ENCODE results near the gene NUAK1.

Gene NUAK1

DNA sequence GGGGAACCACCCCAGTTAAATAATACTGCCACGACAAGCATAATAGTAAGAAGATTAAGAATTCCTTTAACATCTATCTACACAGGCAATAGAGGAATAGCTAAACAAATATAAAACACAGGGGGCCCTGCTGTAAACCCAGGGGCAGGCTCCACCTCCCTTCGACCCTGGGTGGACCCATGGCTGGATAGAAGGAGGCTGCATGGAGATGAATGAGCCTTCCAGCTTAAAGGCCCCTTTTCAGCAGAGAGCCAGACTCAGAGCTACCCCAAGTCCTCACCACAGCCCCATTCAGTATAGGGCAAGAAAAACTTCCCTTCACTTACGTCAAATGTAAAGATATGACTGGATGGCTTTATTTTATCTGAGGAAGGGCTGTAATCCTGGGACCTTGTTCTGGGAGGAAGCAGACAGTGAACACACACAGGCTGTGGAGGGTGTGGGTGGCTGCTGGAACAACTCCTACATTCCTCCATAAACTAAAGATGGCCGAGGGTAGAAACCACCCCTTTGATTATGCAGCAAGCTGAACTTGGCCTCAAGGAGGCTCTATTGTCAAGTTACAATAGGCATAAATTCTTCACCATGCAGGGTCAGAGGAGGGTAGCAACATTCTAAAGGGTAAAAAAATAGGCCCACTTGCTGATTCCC lies 30.4 kb downstream of the NUAK1 start:
- DNase-seq: no peak

DNA sequence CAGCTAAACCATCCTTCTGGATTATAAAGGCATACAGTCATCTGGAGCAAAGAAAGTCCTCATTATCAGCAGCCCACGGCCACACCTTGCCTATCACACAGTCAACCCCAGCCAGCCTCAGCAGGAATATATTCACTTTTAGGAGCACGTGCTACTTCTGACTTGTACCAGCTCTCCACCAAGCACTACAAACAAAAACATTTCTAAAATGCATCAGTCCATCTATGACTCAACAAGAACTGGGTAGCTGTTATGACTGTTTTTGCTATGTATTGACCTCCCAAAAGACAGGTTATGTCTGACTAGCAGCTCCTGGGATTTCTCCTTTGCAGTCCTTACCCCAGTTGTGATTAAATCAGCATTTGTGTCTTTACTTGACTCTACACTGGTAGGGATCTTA lies 31.2 kb downstream of the NUAK1 start:
- no peak for DNase-seq

DNA sequence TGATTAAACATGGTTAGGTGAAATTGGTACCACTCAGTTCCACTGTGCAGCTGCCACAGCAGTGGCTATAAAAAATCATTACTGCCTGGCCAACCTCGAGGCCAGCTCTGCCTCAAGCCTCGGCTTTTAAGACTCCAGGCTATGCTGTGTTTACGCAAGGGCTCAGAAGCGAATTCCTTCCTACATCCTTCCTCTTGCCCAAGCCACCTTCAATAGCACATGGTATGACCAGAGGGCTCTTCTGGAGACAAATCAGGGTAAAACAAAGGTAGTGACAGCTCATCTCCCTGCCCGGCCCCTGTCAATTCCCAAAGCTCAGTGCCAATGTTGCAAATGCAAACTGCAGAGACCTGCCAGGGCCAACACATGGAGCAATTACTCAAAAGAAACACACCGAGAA lies 31.9 kb downstream of the NUAK1 start:
- DNase-seq: no peak

DNA sequence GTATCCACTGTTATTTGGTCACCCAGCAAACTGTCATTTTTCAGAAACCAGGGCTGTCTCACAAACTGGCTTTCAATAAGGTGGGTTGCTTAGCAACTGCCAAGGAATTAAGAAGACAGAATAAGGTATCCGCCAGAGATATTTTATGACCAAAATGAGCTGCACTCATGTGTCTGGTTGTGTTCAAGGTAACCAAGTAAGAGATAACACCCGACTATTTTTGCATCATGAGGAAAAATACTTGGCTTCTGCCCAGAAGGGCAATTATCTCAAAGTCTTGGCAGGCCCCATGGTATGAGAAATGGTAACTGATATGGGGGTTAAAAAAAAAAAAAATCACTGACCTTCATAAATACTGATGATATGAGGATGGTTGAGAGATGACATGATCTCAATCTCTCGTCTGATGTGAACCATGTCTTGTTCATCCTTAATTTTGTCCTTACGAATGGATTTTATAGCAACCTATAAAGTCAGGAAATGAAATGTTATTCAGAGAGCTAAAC lies 32.6 kb downstream of the NUAK1 start:
- DNase-seq: no peak

DNA sequence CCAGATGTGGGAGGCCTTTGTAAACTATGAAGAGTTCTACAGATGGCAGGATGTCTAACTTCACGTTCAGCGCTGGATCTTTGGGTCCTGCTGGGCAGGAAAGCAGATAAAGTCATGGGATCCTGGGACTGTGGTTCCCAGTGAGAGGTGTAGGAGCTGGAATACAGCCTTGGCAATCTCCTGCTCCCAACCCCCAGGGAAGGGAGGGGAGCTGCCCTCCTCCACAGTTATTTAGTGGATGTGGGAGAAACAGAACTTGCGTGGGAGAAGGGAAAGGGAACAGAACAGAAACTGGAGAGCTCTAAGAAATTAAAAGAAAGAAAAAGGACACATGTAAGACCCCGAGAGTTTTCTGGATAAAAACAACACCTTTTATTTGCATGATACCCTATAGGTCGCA lies 37.0 kb downstream of the NUAK1 start:
- no peak for DNase-seq

DNA sequence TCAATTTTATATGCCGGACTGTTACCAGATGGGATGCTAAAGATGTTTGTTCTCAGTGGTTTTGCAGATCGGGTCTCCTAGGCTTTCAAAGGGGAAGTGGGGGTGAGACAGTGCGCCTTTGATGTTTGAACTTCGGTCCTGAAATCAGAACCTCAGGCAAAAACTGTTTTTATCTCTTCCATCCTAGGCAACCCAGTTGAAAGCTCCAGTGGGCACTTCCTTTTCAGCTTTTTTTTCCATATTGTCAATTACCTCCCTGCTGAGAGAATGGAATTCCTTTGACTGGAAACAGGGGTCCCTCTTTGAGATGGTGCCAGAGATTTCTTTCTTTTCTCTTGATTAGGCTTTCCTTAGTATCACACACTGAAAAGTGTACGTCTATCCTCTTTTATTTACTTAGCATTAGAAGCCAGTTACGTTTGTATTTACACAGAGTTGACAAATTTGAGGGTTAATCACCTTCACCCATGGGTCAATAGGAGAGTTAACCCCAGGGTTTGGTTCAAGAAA lies 40.0 kb downstream of the NUAK1 start:
- DNase-seq: no peak

DNA sequence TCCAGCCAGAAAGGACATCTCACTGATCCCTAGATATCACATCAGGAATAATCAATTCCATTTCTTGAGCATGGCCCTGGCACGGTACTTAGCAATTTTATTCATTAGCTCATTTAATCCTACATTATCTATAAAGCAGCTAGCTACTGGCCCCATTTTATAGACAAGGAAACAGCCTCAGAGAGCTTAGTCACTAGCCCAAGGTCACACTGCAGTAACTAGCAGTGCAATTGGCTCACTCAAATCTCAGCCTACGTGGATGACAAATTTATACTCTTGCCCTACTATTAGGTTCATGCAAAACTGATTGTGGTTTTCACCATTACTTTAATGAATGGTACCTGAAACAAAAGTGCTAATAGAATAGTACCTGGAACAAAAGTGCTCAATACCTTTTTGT lies 41.7 kb downstream of the NUAK1 start:
- DNase-seq: no peak

DNA sequence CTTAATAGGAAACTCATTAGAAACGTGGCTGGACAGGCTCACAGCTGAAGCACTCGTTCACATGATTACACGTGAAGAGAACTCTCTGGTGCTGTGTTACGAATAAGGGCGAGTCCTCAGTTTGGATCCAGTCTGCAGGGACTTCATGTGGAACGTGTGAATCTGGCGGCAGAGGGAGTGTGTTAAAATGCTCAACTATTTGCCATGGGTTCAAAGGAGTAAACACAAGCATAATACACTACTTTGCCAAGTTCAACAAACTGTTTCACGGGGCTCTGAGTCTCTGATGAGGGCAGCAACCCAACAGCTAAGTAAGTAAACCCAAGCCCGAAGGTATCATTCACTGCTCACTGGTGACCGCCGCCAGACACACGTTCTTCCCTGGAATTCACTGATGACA lies 42.4 kb downstream of the NUAK1 start:
- no peak for DNase-seq

DNA sequence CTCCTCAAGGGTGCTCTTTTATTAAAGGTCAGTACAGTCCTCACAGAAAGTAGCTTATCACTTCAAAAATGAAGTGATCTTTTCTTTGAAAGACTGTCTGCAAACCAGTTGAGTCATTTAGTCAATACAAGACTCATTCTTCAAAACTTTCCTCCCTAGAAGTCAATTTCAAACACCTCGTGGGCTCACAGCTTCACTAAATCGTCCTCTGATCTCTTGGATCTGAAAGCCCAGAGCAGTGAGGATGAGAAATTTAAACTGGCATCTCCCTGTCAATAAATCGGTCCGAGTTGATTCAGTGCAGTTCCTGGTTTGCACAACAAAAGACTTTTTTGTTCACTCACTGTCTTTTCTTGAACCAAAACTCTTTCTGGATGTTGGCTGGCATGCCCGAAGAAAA lies 44.5 kb downstream of the NUAK1 start:
- DNase-seq: no peak

DNA sequence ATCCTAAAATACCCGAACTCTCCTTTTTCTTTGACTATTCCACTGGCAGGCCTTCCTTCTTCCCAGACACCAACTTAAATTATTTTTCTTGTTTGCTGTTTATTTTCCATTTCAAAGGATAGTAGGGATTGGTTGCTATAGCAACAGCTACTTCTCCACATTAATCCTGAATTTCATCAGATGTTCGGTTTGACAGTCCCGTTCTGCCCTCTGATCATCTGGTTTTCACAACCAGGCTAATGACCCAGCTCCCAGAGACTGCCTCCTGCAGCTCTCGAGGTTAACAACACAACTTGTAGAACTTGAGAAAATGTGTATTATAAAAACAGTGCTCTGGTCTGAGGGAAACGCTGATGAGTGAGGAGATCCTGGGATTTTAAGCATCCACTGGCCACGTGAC lies 45.5 kb downstream of the NUAK1 start:
- DNase-seq: no peak

DNA sequence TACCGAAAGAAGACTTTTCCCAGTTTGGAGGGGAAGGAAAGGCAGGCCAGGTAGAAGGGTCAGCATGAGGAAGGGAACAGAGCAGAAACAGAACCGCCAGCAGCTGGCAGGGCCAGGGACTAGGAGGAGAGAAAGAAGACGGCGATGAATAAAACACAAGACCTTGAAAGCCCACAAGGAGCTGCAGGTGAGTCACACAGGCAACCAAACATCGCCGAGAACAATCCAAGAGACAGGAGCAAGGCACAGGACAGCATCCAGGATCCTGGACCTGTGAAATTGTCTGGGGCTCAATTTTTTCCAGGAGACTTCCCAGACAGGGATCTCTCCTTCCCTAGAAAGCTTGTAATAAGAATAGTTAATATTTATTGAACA lies 47.3 kb downstream of the NUAK1 start:
- DNase-seq: no peak

DNA sequence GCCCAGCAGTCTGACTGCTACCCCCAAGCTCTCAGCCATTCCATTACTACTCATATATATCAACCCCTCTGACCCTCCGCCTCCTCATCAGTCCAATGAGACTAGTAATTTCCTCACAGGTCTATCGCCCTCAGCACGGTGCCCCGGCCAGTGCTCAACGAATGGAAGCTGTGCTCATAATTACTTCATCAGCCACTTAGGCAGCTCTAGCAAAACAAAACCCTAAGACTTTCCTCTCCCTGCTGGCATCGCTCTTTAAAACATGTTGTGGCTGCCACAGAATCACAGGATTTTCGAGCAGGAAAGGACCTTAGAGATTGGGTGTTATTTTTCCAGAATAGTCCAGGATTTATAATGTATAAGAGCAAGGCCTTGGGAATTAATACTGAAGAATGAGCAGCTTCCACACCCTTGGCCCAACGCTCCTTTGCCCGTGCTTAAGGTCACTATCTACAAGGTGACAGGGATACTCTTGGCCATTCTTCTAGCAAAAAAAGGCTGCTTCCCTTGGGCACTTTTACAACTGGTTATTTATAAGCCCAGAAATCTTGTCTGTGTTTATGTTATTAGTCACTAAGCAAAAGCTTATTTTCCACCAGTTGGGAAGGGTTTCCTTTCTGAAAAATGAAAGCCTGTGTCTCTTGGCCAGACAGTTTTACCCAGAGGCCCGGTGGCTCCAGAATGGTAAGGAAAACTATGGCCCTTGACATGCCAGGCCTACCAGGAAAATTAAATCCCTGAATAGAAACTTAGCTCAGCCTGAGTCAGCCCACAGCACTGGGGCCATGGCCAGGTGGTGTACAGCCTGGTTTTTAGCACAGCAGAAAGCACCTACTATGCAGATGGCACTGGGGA lies 47.9 kb downstream of the NUAK1 start:
- DNase-seq: no peak

DNA sequence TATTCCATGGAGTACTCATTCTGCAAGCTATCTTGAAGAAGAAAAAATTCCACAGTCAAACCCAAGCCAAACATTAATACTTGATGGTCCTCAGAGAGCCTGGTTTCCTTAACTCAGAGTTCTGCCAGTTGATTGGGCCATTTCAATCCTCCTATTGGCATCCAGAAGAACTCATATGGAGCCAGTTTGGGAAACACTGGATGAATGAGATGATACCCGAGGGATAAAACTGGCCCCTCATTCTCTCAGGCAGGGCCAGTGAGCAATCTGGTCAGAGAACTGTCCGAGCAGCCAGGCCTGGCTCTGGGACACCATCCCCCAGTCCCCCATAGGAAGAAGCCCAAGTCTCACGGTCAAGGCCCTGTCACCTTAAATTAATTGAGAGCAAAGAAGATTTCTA lies 48.8 kb downstream of the NUAK1 start:
- no peak for DNase-seq

DNA sequence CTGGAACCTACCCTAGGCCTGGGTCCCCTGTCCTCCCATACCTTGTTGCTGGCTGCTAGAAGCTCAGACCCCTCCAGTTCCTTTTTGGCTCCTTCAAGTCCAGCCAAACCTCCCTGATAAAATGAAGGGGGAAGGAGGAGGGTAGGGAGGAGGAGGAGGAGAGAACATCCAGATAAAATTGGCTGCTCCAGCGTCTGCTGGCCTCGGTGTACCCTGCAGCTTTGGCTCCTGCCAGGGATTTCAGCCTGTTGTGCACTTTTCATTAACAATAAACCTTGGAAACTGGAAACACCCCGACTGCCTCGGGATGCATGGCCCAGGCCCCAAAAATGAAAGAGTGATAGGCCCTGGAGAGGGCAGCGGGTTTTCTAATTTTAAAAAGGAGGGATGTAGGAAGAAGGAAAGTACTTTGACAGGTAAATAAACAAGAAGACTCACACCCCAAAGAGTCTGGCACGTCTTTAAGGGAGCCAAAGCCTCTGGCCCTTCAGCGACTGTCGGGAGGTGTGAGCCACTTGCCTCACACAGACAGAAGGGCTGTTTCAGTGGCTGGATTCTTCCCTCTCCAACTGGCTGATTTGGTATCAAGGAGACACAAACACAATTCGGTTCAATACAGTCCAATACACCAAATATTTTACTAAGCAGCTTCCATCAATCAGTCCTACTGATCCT lies 49.8 kb downstream of the NUAK1 start:
- no peak for DNase-seq

DNA sequence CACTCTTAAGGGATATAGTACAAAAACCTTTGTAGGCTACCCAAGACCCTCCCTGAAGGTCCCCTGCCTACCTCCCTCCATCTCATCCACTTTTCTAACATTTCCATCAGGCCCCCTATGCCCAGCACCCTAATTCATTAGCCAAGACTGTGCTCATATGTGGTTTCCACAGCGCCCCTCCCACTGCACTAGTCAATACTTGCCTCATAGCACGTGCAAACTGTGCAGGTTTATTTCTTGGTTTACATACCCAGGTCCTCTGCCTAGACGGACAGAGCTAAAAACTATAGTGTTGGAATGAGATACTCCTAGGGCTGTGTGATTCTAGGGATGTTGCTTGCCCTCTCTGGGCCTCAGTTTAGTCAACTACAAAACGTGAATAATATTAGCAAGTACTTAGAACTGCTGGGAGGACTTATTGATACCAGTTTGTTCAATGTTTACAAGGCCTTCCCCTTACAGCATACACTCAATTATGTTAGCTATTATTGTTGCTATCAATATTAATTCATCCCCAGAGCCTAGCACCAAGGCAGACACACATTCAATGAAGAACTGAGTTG lies 50.4 kb downstream of the NUAK1 start:
- no peak for DNase-seq

DNA sequence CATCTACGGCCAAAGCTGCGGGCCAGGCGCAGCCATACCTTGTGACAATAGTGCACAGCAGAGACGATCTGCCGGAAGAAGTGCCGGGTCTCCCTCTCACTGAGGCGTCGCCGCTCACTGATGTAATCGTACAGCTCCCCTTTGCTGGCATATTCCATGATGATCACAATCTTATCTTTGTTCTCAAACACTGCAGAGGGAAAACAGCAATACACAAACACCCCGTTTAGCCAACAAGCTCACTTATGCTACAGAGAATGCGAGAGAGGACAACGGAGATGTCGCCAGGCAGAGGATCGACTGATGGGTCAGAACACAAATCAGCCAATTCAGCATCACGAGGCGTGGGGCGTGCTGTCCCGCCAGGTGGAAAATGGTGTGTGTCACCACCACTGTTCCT lies 52.1 kb downstream of the NUAK1 start:
- no peak for DNase-seq

DNA sequence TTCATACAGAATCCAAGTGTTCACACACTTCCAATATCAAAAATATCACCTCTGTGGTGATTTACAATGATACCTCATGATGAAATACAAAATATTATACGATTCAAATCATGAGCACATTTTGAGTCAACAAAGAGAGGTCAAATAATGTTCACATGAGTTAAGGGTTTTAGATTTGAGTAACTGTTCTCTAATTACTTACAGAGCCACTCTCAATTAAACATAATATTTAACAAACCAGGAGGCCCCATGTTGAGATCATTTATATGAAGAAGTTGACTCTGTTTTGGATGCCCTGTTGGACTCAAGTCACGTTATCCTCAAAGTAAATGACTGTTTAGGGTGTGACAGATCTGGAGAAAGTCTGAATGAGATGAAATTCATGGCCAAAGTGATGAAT lies 53.5 kb downstream of the NUAK1 start:
- no peak for DNase-seq

DNA sequence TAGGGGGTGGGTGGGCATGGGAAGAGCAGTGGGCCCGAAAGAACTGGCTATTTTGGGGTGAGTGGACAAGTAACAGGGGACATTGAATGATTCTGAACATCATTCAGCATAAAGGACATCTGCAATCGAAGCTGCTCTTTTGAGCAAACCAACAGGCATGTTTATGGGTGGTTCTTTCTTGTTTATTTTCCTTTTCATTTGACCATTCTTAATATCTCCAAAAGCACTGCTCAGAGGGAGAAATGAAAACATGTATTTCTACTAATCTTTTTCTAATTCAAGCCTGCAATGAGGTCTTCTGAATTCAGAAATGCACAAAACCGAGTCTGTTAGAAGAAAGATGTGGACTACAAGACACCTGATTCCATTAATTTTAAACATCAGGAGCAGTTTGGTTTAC lies 54.0 kb downstream of the NUAK1 start:
- no peak for DNase-seq

DNA sequence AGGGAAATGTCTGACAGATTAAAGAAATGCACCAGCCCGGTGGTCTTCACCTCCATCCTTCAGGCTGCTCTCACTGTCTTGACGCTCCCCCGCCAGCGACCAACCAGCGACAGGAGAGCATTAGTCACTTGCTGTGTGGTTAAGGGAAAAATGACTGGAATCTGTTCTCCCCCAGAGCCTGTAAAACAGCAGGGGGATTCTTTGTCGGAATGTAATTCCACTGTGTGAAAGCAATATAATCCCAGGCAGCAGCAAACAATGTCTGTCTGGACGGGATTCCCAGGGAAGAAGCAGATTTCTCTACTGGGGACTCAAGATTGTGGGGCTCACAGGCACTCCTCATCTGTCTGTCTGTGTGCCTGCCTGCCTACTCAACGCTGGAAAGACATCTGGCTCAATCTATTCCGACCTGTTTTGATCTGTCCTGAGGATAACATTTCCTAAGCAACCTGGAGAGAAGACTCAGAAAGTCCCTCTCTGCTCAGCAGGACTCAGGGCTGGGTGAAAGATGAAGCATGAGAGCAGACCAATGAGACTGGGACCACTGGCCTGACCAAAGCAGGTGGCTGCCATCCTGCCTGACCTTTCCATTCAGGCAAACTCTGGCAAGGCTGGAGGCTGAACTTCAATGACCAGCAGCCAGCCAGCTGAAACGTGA lies 54.6 kb downstream of the NUAK1 start:
- DNase-seq: no peak

DNA sequence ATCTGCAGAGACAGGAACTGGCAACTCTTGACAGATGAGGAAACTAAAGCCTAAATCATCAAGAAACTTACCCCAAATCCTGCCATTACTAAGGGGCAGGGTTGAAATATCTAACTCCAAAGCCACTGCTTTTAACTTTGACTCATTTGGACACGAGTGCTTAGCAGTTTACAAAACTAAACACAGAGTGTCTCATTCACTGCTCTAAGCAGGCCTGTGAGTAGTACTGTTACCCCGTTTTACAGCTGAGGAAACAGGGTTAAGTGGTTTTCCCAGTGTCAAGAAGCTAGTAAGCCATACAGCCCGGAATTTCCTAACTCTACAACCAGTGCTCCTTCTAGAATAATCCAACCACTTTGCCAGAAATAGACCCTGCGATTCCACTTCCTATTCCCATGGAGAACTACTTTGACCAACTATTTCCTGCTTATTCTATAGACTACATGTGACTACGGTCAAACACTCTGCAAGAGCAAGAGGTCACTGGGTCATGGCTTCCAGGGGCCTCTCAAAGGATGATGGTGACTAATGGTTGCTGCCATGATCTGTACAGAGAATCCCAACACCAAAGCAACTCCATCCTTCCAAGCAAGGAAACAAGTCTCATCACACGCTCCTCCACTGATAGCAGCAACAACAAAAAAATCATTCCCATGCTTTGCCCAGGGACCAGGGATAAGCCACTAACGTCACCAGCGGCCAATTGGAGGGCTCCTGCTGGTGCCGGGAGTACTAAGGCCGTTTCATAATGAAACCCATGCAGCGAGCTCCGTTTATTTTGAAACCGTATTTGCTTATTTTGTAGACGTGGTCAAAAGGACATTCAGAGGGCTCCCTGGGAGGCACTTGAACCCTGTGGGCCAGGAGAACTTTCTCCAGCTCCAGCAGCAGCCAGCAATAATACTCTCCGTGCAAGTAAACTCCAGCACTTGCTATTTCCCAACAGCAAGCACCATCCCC lies 56.3 kb downstream of the NUAK1 start:
- DNase-seq: no peak

DNA sequence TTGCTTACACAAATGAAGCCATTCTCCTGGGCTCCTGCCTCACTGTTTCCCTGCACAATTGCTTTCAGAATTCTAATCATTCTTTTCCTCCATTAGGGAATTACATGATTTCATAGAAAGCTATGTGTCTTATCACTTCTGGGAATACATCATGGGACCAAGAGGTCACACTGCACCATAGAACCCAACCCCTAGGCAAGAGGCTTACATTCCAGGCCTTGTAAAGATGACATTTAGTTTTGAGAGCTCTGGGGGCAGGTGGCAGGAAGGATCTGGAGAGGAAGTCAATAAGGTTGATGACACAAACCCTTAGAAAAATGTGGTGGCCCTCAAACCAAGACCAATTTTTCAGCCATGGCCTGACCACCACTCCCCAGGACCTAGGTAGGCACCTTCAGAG lies 57.1 kb downstream of the NUAK1 start:
- no peak for DNase-seq

DNA sequence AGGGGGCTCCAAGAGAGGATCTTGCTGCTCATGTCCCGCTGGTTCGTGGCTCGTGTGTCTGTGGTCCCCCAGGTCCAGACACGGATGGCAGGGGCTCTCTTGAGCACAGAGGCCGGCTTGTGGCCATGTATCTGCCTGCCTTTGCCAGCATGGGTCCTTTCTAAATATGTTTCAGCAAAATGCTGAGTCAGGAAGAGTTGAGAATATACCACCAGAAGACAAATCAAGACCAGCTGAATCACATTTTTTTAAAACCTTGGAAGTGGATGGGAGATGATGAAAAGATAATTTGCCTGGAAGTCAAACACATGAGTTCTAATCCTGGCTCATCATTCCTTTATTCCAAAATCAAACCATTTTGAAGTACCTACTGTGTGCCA lies 58.0 kb downstream of the NUAK1 start:
- DNase-seq: no peak

Data from NCI-H1694 (cell line).